HG02642 (cell line): ENCODE results near the gene KRTAP9-1.
"Not testable (repeated sequence)": the region's sequence is repeated elsewhere in the genome, so short reads cannot be mapped to it uniquely, and the experiment has no call there.

Experiments
- ATAC-seq: cut with Tn5 transposase; IDR thresholded peaks from one replicate; pipeline ENCODE4 v1.9.1; 2021; ENCODE audit warnings: mild to moderate bottlenecking; ENCODE audit not compliant: unreplicated experiment, poor library complexity

Gene KRTAP9-1, protein sequence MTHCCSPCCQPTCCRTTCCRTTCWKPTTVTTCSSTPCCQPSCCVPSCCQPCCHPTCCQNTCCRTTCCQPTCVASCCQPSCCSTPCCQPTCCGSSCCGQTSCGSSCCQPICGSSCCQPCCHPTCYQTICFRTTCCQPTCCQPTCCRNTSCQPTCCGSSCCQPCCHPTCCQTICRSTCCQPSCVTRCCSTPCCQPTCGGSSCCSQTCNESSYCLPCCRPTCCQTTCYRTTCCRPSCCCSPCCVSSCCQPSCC

DNA sequence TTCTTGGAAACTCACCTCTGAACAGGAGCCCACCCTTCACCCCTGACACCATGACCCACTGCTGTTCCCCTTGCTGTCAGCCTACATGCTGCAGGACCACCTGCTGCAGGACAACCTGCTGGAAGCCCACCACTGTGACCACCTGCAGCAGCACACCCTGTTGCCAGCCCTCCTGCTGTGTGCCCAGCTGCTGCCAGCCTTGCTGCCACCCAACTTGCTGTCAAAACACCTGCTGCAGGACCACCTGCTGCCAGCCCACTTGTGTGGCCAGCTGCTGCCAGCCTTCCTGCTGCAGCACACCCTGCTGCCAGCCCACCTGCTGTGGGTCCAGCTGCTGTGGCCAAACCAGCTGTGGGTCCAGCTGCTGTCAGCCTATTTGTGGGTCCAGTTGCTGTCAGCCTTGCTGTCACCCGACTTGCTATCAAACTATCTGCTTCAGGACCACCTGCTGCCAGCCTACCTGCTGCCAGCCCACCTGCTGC, at the start of gene KRTAP9-1:
Gene KRTAP9-1, plus strand, starts transcription at position 51 of the 482 bp plus-strand sequence. Its CDS starts 0 bp downstream, at position 51.
- not testable (repeated sequence) for ATAC-seq

DNA sequence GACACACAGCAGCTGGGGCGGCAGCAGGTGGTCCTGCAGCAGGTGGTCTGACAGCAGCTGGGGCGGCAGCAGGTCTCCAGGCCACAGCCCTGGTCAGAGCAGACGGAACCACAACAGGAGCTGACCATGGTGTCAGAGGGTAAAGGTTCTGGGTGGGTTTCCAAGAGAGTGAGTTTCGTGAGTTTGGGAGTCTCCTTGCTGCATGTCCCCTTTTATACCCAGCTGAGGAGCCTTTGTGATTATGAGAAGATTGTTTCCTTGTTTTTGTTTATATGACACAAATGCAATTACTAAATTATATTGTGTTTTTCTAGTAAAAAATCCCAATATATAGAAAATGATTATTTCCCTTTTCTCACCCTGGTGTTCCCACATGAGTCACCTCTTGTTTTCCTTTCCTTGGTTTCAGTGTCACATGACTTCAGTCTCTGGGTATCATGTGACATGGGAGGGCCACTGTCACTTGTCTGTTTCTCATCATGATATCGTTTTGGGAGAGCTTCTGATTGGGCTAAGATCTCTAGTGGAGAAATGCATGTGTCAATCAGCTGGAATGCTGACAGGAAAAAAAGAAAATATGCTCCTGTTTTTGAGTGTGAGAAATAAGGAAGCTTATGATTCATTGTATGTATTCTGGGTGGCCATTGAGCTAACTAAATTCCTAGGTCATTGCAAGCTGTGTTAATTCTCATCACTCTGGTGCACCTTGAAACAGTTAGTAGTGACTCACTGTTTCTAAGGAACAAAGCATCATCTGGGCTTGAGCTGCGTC, 49.1 kb upstream of the KRTAP9-1 start, which contains the start of gene KRTAP4-6:
Gene KRTAP4-6, minus strand, starts transcription at position 185 of the 772 bp plus-strand sequence. Its CDS starts 57 bp downstream, at position 128.
- ATAC-seq, result no peak

DNA sequence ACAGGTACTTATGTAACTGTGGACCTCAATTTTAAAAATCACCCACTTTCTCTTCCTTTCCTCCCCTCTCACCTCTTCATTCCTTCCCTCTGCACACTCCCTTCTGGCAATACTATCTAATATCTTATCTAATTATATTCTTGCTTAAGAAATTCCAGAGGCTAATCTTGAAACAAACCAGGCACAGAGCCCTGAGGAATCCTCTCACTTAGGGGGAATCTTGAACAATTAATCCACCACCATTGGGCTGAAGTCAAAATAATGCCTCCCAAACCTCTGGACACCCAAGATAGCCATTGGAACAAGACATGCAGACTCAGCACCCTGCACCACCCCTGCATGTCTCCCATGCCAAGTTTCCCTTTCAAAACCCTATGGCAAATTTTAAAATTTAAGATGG, 48.3 kb upstream of the KRTAP9-1 start:
- no peak for ATAC-seq

DNA sequence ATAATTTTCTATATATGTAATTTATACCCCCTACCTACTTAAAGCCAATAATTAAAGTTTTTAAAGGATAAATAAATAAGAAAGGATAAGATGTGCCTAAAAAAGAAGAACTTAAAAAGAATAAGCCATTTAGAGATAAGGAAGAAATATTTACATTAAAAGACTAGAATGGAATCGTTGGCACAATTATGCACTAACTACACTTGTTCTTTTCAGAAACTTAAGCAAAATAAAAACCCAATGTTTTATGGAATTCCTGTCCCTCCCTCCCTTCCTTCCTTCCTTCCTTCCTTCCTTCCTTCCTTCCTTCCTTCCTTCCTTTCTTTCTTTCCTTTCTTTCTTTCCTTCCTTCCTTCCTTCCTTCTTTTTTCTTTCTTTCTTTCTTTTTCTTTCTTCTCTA, 44.8 kb upstream of the KRTAP9-1 start:
- no peak for ATAC-seq

DNA sequence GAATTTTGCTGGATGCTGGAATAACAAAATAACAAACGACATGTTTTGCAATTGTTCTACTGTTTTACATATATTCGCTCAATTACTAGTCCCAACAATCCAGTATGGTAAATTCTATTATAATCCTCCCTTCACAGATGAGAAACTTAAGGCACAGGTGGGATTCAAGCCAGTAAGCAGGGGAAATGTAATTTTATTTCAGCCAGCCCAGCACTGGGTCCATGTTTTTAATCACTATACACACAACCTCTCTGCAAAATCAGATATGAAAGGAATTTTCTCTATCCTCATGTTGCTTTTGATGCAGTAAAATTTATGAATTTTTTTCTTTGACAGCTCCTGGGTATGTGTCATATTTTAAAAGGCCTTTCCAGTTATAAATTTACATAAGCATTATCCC, 44.4 kb upstream of the KRTAP9-1 start:
- ATAC-seq, result no peak

DNA sequence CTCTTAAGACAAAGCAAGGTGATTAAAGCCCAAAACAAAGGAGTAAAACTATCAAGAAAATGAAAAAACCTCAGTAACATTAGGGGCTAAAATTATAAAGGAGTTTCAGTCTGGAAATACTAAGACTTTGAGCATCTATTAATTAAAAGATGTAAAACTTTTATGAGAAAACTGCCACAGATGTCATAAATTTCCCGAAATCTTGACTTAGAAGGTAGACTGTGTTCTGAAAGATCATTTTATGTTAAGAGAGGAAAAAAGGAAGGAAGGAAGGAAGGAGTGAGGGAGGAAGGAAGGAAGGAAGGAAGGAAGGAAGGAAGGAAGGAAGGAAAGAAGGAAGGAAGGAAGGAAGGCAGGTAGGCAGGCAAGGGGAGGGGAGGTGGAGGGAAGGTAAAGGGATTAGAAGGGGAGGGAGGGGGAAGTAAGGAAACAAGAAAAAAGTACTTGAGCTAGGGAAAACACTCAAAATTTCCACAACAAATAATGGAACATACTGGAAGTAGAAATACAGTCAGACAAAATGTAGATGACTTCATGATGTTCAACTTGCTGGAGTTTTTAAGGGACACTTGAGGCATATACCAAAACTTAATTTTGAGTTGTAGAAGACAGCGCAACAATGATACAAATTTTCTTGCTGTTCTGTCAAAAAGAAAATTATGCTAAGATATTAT, 42.0 kb upstream of the KRTAP9-1 start:
- ATAC-seq, result no peak

DNA sequence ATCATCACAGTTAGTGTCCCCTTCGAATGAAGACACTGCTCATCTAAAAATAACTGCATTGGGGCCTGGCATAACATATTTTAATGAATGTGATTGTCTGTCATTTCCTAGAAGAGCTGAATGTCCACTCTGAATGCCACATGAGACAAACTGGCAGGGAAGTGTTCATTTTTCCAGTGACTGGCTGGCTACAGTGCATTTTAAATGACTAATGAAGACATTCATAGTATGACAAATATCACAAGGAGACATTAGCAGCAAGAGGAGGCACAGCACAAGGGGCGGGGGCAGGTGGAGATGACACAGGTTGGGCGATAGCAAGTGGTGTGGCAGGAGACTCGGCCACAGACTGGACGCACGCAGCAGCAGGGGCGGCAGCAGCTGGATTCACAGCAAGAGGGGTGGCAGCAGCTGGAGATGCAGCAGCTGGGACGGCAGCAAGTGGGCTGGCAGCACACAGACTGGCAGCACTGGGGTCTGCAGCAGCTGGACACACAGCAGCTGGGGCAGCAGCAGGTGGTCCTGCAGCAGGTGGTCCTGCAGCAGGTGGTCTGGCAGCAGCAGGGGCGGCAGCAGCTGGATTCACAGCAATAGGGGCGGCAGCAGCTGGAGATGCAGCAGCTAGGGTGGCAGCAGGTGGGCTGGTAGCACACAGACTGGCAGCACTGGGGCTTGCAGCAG, 40.6 kb upstream of the KRTAP9-1 start:
- not testable (repeated sequence) for ATAC-seq

DNA sequence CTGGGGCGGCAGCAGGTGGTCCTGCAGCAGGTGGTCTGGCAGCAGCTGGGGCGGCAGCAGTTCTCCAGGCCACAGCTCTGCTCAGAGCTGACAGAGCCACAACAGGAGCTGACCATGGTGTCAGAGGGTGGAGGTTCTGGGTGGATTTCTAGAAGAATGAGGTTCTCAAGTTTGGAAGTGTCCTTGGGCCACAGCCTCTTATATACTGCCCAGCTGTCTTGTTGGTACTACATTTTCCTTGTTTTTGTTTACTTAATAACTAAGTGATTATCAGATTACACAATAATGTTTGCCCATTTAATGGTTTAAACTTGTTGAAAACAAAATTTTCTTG, 40.1 kb upstream of the KRTAP9-1 start, which contains the start of gene KRTAP4-5:
Gene KRTAP4-5, minus strand, starts transcription at position 174 of the 334 bp plus-strand sequence. Its CDS starts 58 bp downstream, at position 116.
- ATAC-seq, result no peak

DNA sequence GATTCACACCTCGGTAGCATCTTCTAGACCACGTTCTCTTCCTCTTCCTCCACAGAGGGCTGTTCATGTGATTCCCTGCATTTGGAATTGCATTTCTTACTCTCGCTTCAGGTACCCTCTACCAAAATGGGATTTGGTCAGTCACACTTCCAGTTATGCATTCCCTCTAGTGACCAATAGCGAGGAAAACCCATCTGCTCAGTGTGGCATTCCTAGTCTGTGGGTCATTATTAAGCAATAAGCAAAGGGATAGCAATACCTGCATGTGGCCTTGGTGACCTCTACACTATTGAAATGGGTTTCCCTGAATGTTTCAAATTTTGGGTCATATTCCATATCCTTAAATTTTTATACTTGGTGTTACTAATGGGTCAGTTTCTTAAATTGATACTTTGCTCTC, 39.7 kb upstream of the KRTAP9-1 start:
- no peak for ATAC-seq

DNA sequence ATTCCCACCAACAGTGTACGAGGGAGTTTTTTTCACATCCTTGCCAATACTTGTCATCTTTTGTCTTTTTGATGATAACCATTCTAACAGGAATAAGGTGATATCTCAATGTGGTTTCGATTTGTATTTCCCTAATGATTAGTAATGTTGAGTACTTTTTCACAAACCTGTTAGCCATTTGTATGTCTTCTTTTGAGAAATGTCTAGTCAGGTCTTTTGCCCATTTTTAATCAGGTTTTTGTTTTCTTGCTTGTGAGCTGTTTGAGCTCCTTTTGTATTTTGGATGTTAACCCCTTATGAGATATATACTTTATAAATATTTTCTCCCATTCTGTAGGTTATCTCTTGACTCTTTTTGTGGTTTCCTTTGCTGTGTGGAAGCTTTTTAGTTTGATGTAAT, 38.2 kb upstream of the KRTAP9-1 start:
- no peak for ATAC-seq

DNA sequence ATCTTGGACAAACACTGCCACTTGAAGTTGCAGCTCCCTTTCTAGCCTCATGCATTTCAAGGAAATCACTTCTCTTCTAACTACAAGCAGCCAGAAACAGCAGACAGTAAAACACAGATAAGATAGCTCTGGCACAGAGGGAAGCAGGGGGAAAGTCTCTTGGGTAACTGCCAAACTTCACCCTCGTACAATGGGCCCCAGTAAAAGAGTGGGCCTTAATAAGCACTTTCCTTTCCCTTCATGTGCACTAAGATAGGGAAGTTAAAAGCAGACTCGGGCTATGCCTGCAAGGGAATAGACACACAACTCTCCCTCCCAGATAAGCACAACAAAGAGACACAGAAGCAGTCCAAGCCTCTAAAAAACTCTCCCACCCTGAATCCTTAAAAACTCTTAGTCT, 35.8 kb upstream of the KRTAP9-1 start:
- ATAC-seq, result no peak

DNA sequence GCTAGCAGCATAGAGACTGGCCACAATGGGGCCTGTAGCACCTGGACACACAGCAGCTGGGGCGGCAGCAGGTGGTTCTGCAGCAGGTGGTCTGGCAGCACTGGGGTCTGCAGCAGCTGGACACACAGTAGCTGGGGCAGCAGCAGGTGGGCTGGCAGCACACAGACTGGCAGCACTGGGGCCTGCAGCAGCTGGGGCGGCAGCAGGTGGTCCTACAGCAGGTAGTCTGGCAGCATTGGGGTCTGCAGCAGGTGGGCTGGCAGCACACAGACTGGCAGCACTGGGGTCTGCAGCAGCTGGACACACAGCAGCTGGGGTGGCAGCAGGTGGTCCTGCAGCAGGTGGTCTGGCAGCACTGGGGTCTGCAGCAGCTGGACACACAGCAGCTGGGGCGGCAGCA, 29.5 kb upstream of the KRTAP9-1 start:
- ATAC-seq, result not testable (repeated sequence)

DNA sequence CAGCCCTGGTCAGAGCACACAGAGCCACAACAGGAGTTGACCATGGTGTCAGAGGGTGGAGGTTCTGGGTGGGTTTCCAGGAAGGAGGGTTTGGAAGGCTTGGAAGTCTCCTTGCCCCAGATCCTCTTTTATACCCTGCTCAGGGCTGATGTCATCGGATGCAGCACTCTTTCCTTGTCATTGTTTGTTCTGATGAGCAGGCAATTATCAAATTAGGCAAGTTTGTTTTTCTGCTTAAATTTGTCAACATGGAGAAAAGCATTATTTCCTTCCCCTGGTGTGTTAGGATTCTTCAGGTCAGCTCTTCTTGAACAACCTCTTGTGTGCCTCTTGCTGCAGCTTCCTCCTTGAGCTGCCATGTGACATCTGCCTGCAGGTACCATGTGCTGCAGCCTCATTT, 29.0 kb upstream of the KRTAP9-1 start, which contains the start of gene KRTAP4-4:
Gene KRTAP4-4, minus strand, starts transcription at position 101 of the 400 bp plus-strand sequence. Its CDS starts 57 bp downstream, at position 44.
- ATAC-seq, result no peak

DNA sequence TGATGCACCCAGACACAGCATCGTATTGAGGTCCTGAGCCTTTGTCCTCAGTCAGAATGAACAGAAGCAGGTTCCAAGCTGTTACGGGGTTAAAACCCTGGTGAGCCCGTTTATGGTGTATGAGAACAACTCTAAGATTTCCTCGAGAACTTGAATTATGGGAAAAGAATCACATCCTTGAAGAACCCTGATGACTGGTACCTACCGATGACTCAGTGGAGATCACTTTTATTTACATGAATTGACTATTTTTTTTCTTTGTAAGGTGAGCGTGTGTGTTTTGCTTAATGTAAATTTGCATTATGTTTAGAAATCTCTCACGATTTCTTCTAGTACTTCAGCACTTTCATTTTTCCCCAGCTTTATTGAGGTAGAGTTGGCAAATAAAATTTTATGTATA, 25.9 kb upstream of the KRTAP9-1 start:
- ATAC-seq, result no peak

DNA sequence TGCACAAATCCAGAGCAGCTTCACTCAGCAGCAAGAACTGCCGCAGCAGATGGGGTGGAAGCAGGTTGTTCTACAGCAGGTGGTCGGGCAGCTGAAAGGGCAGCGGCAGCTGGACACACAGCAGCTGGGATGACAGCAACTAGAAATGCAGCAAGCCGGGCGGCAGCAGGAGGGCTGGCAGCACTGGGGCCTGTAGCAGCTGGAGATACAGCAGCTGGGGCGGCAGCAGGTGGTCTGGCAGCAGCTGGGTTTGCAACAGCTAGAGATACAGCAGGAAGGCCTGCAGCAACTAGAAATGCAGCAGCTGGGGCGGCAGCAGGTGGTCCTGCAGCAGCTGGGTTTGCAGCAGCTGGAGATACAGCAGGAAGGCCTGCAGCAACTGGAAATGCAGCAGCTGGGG, 22.1 kb upstream of the KRTAP9-1 start:
- no peak for ATAC-seq

DNA sequence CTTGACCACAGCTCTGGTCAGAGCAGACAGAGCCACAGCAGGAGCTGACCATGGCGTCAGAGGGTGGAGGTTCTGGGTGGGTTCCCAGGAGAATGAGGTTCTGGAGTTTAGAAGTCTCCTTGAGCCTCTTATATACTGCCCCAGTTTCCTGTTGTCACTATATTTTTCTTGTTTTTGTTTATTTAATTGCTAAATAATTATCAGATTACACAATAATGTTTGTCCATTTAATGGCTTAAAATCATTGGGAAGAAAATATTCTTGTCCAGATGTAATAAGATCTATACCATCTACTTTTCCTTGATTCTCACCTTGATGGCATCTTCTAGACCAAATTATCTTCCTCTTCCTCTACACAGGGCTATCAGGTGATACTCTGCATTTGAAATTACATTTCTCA, 21.6 kb upstream of the KRTAP9-1 start, which contains the start of gene KRTAP4-3:
Gene KRTAP4-3, minus strand, starts transcription at position 101 of the 400 bp plus-strand sequence. Its CDS starts 49 bp downstream, at position 52.
- ATAC-seq, result no peak

DNA sequence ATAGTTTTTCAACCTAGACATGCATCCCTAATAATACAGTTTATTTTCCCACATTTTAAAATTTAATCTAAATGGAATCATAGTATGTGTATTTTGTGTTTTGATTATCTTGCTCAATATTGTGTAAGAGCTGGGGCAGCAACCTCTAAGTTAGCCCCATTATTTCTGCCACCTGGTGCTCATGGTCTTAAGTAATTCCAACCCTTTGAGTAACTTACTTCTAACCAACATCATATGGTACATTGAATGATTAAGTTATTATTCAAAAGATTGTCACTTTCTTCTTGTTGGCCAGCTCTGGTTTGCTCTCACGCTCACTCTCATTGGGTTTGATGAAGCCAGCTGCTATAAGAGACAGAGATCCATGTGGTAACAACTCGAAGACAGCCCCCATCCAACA, 17.8 kb upstream of the KRTAP9-1 start:
- ATAC-seq, result no peak

DNA sequence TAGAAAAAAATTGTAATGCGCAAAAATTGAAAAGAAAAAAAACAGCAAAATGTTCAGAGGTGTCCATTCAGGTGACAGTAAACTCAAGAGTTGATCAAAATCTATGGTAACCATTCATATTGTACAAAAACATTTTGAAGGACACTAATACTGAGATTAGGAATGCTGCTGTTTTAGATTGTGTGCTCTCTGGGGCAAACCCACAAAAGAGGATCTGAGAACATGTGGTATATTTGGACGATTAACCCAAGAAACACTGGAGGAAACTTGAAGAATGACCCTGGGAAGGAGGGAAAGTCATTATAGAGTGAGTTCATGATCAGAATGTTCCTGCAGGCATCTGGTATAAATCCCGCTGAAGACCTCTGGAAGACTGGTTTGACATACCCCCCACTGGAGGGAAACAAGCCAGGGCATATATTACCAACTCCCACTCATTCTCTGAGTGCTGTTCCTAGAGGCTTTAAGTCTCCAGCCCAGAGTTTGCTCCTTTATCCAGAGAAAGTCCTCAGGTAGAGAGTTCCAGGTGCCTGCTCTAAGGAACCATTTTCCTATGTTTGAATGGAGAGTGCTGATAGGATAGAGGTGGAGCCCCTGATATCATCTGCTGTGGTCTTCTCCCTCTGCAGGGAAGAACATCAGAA, 12.8 kb upstream of the KRTAP9-1 start:
- ATAC-seq, result no peak

DNA sequence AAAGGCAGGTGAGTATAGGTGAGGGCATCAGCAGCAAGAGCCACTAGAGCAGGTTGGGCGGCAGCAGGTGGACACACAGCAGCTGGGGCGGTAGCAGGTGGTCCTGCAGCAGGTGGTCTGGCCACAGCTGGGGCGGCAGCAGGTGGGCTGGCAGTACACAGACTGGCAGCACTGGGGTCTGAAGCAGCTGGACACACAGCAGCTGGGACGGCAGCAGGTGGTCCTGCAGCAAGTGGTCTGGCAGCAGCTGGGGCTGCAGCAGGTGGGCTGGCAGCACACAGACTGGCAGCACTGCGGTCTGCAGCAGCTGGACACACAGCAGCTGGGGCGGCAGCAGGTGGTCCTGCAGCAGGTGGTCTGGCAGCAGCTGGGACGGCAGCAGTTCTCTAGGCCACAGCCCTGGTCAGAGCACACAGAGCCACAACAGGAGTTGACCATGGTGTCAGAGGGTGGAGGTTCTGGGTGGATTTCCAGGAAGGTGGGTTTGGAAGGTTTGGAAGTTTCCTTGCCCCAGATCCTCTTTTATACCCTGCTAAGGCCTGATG, 11.9 kb upstream of the KRTAP9-1 start, which contains the start of gene KRTAP4-2:
Gene KRTAP4-2, minus strand, starts transcription at position 495 of the 545 bp plus-strand sequence. Its CDS starts 57 bp downstream, at position 438.
- no peak for ATAC-seq
